NCI-H2196 treated with DMSO at 0.1 percent for 48 hours (cell line): ENCODE measurements around the gene ASB13.
"Not testable (repeated sequence)": the region's sequence is repeated elsewhere in the genome, so short reads cannot be mapped to it uniquely, and the experiment has no call there.

Source experiments
- DNase-seq: peaks from one replicate; lab custom pipeline; 2025; ENCODE audit not compliant: unreplicated experiment; lab: John Stamatoyannopoulos, UW

Gene ASB13

GRCh38 chr10:5625992-5626777, 40.2 kb downstream of the ASB13 start:
- no peak for DNase-seq

GRCh38 chr10:5624701-5625100, 41.7 kb downstream of the ASB13 start:
- DNase-seq, result no peak

GRCh38 chr10:5623081-5623748, 43.2 kb downstream of the ASB13 start:
- DNase-seq, result peak; percentile 51

GRCh38 chr10:5622186-5622960, 44.0 kb downstream of the ASB13 start:
- DNase-seq, result no peak

GRCh38 chr10:5621371-5621770, 45.0 kb downstream of the ASB13 start:
- DNase-seq, result not testable (repeated sequence)

GRCh38 chr10:5620966-5621365, 45.4 kb downstream of the ASB13 start:
- no peak for DNase-seq

GRCh38 chr10:5620223-5620721, 46.1 kb downstream of the ASB13 start:
- no peak for DNase-seq

- no peak for DNase-seq
Measured at GRCh38 chr10:5619362-5620211, 46.8 kb downstream of the ASB13 start.

- DNase-seq, result no peak
Measured at GRCh38 chr10:5618829-5619228, 47.6 kb downstream of the ASB13 start.

- DNase-seq, result no peak
Measured at GRCh38 chr10:5618042-5618441, 48.4 kb downstream of the ASB13 start.

- no peak for DNase-seq
Measured at GRCh38 chr10:5617521-5617920, 48.9 kb downstream of the ASB13 start.

- no peak for DNase-seq
Measured at GRCh38 chr10:5616836-5617235, 49.6 kb downstream of the ASB13 start.

- no peak for DNase-seq
Measured at GRCh38 chr10:5616046-5616445, 50.3 kb downstream of the ASB13 start.

- no peak for DNase-seq
Measured at GRCh38 chr10:5615316-5615715, 51.1 kb downstream of the ASB13 start.

- DNase-seq, result no peak
Measured at GRCh38 chr10:5614155-5614721, 52.2 kb downstream of the ASB13 start.

GRCh38 chr10:5613481-5614154, 52.8 kb downstream of the ASB13 start:
- DNase-seq, result no peak

GRCh38 chr10:5611899-5612680, 54.3 kb downstream of the ASB13 start:
- no peak for DNase-seq

- no peak for DNase-seq
Measured at GRCh38 chr10:5609952-5610616, 56.3 kb downstream of the ASB13 start.
